ENCODE results near the gene AP1B1.
A peak's percentile ranks its signal among the peaks of the same experiment; 100 is the strongest.

Gene AP1B1

DNA sequence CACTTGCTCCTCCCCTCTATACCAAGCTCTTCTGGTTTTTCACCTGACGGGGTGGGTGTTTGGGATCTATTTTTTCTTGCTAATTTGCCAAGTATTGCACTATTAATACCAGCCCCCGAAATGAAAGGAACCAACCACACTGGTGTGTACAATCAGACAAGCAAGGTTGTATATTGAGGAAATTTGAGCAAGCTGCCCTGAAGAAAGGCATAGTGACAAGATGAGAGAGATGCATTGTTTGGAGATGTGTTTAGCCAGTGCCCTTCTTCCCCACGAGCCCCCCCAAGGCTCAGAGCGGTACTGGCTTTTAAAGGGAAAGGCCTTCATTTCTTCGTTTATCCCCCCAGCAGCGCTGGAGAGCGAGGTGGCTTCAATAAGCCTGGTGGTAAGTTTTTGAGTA lies 97.2 kb downstream of the AP1B1 start:
- DNase-seq, result peak; percentile 17

DNA sequence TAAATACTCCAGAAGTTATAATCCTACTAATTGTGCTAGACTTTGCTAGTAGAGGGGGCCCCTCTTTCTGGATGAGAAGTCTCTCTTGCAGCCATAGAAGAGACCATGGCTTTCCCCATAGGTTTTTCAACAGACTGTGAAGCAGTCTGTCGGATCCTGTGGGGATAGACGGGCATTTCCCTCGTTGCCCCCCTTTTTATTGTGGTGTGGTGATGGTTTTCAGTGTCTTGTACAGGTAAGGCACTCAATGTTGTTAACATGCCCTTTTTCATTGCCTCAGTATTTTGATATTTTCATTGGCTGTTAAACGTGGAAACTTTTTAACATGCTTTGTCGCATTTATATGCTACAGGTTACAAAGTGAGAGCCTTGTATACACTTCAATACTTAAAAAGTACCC lies 98.3 kb downstream of the AP1B1 start:
- no peak for DNase-seq

DNA sequence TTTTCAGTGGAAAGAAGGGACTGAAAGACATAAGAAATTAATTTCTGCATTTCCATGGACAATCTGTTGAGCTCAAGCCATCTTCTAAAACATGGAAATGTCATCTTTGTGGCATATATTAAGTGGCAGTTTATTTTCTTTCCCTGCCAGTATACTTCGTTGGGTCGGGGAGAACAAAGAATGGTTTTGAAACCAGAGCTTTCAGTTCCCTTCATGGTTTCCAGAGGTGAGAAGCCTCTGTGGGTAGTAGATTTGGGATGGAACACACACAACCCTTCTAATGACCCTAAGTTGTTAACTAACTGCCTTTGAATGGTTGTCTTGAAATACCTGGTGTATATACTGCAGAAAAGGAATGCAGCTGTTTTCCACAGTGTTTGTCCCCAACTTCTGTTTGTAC lies 99.5 kb downstream of the AP1B1 start:
- DNase-seq, result no peak

DNA sequence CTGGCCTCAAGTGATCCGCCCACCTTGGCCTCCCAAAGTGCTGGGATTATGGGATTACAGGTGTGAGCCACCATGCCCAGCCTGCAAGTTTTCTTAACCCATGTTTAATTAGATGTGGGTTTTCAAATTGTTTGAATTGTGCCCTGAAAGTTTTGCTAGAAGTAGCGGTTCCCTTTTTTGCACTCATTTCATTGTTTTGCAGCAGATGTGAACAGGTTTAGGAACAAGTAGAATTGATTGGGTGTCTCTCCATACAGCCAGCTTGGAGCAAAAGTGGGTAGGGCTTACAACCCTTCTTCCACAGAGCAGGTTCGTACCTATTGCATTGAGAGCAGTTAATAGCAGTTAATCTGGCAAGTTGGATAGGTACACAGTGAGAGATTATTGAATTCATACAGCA lies 104.2 kb downstream of the AP1B1 start:
- DNase-seq, result no peak

DNA sequence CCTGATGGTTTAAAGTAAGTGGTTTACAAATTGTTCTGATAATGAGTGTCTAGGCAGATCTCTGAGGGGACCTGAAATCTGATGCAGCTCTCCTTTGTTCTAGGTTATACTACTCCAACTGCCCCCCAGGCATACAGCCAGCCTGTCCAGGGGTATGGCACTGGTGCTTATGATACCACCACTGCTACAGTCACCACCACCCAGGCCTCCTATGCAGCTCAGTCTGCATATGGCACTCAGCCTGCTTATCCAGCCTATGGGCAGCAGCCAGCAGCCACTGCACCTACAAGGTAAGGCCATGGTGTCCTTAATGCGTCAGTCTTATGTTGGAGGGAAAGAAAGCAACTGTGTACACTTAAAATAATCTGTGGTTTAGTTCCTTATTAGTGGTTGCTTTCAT lies 110.4 kb downstream of the AP1B1 start:
- no peak for DNase-seq
